HCT116 (cell line): ENCODE measurements around the gene ENPP5. TPM values are rescaled to one million over a fixed set of nuclear protein-coding genes. Genes with fewer than 3 reads are reported as not detected.
A peak's percentile ranks its signal among the peaks of the same experiment; 100 is the strongest.

ENCODE experiments used
- ATAC-seq: fragments of 200-7000 bp; cut with Tn5 transposase; 2 replicates; pipeline ENCODE4 v1.9.1; 2020; ENCODE audit warnings: mild to moderate bottlenecking, moderate library complexity
- BruUV-seq: library from RNA; stranded (reverse); fragments of 400-500 nt; replicated peaks from 2 replicates; lab custom pipeline; 2021; lab: Mats Ljungman, UMichigan
- CTCF ChIA-PET: fragments of 300-600 bp; sonication (Branson Sonifier 250); formaldehyde crosslinking; loops from one replicate; lab custom pipeline; 2021; ENCODE audit warnings: antibody characterized with exemption; lab: Charles Lee
- POLR2A ChIA-PET: fragments of 300-600, 350-600 bp; sonication (Branson Sonifier 250); formaldehyde crosslinking; loops from one replicate; lab custom pipeline; 2021; ENCODE audit warnings: antibody characterized with exemption; lab: Charles Lee
- RAD21 ChIA-PET, 2 experiments: fragments of 300-600 bp; sonication (Branson Sonifier 250); formaldehyde crosslinking; loops; one replicate each; lab custom pipeline; 2023; ENCODE audit warnings: low total read pairs in 2 of 2; ENCODE audit not compliant: uncharacterized antibody in 2 of 2, unreplicated experiment in 2 of 2, low non-redundant PET in 1 of 2; lab: Charles Lee
- DNase-seq: peaks from one replicate; pipeline ENCODE4 v3.0.0-alpha.2; 2010; ENCODE audit warnings: low read depth, low spot score
- H2AFZ ChIP-seq: fragments of 200-600 bp; shearing (Covaris generic), sonication (generic); 2 replicates; pipeline ENCODE4 v1.6.1; 2017; ENCODE audit warnings: low read depth, mixed run types, mixed read lengths, antibody characterized with exemption, low read length; ENCODE audit not compliant: poor library complexity, severe bottlenecking
- H3K27ac ChIP-seq: 2 replicates; pipeline ENCODE4 v1.5.1; 2012; ENCODE audit warnings: low read depth, low read length
- H3K27me3 ChIP-seq: fragments of 200-600 bp; sonication (generic); 2 replicates; pipeline ENCODE4 v1.6.1; 2016; ENCODE audit warnings: mixed run types, low read length, mixed read lengths; ENCODE audit not compliant: insufficient read depth
- H3K36me3 ChIP-seq, 2 experiments: fragments of 200-500 bp in 1 of 2; fragments of 200-600 bp in 1 of 2; sonication (Bioruptor generic) in 1 of 2; sonication (generic) in 1 of 2; 2 replicates each; pipeline versions ENCODE4 v1.5.1 to v1.6.1; 2014 to 2016; ENCODE audit warnings: low read length in 2 of 2, inconsistent platforms in 1 of 2, mixed read lengths in 1 of 2, mixed run types in 1 of 2; ENCODE audit not compliant: insufficient read depth in 2 of 2, control insufficient read depth in 1 of 2
- H3K4me1 ChIP-seq, 2 experiments: fragments of 200-600 bp in 1 of 2; sonication (generic) in 1 of 2; 2 replicates each; pipeline versions ENCODE4 v1.5.1 to v1.6.1; 2012 to 2017; ENCODE audit warnings: low read length in 2 of 2, inconsistent platforms in 1 of 2, mild to moderate bottlenecking in 1 of 2, mixed read lengths in 1 of 2, mixed run types in 1 of 2, moderate library complexity in 1 of 2; ENCODE audit not compliant: insufficient read depth in 2 of 2, control insufficient read depth in 1 of 2
- H3K4me2 ChIP-seq: fragments of 200-600 bp; sonication (generic); 2 replicates; pipeline ENCODE4 v1.6.1; 2017; ENCODE audit warnings: mixed run types, low read length, mixed read lengths
- H3K4me3 ChIP-seq, 2 experiments: fragments of 200-600 bp in 1 of 2; sonication (generic) in 1 of 2; replicated peaks in 1 of 2; 2 replicates each; pipeline ENCODE4 v1.5.1; 2011 to 2016; ENCODE audit warnings: low read length in 2 of 2, control low read depth in 1 of 2, low read depth in 1 of 2, mild to moderate bottlenecking in 1 of 2, mixed read lengths in 1 of 2, mixed run types in 1 of 2
- H3K79me2 ChIP-seq: fragments of 200-600 bp; sonication (generic); 2 replicates; pipeline ENCODE4 v1.6.1; 2017; ENCODE audit warnings: mild to moderate bottlenecking, mixed run types, low read length, moderate library complexity, mixed read lengths; ENCODE audit not compliant: insufficient read depth
- H3K9ac ChIP-seq: fragments of 200-600 bp; sonication (generic); 2 replicates; pipeline ENCODE4 v1.6.1; 2016; ENCODE audit warnings: low read length, mixed read lengths
- H3K9me2 ChIP-seq: fragments of 200-600 bp; sonication (generic), shearing (Covaris generic); 2 replicates; pipeline ENCODE4 v1.6.1; 2017; ENCODE audit warnings: mixed run types, mild to moderate bottlenecking, moderate library complexity; ENCODE audit not compliant: insufficient read depth
- H3K9me3 ChIP-seq, 2 experiments: fragments of 200-500 bp in 1 of 2; fragments of 200-600 bp in 1 of 2; sonication (Bioruptor generic) in 1 of 2; sonication (generic) in 1 of 2; 2 replicates each; pipeline ENCODE4 v1.6.1; 2014 to 2017; ENCODE audit warnings: low read length in 2 of 2, mixed read lengths in 2 of 2, inconsistent platforms in 1 of 2, low read depth in 1 of 2, mild to moderate bottlenecking in 1 of 2, mixed run types in 1 of 2, moderate library complexity in 1 of 2; ENCODE audit not compliant: control insufficient read depth in 1 of 2, insufficient read depth in 1 of 2
- H4K20me1 ChIP-seq: fragments of 200-600 bp; sonication (generic), shearing (Covaris generic); 2 replicates; pipeline ENCODE4 v1.6.1; 2017; ENCODE audit warnings: mixed run types, mild to moderate bottlenecking, moderate library complexity; ENCODE audit not compliant: insufficient read depth
- ATF3 ChIP-seq: IDR thresholded peaks from 2 replicates; pipeline ENCODE4 v1.6.1; 2012
- CEBPB ChIP-seq: IDR thresholded peaks from 2 replicates; pipeline ENCODE4 v1.6.1; 2012; ENCODE audit warnings: low read depth
- ELF1 ChIP-seq: IDR thresholded peaks from 2 replicates; pipeline ENCODE4 v1.6.1; 2012; ENCODE audit warnings: low read depth, borderline replicate concordance
- EZH2phosphoT487 ChIP-seq: fragments of 200-600 bp; IDR thresholded peaks from 2 replicates; pipeline ENCODE4 v1.6.1; 2018; ENCODE audit warnings: antibody characterized with exemption, borderline replicate concordance
- POLR2A ChIP-seq: IDR thresholded peaks from 2 replicates; pipeline ENCODE4 v1.7.0; 2011; ENCODE audit warnings: borderline replicate concordance; ENCODE audit not compliant: insufficient read depth, insufficient read length; ENCODE audit errors: extremely low read depth
- POLR2AphosphoS5 ChIP-seq: IDR thresholded peaks from 2 replicates; pipeline ENCODE4 v1.6.1; 2011; ENCODE audit warnings: mild to moderate bottlenecking, low read depth, low read length, moderate library complexity
- SIN3A ChIP-seq: IDR thresholded peaks from 2 replicates; pipeline ENCODE4 v1.6.1; 2012; ENCODE audit warnings: low read depth
- SP1 ChIP-seq: IDR thresholded peaks from 2 replicates; pipeline ENCODE4 v1.6.1; 2012; ENCODE audit warnings: low read depth
- YY1 ChIP-seq: IDR thresholded peaks from 2 replicates; pipeline ENCODE4 v1.6.1; 2011; ENCODE audit warnings: low read length, low read depth, moderate library complexity, mild to moderate bottlenecking; ENCODE audit not compliant: insufficient replicate concordance; ENCODE audit errors: extremely low read depth
- ZFX ChIP-seq: fragments of 450-650 bp; IDR thresholded peaks from 2 replicates; pipeline ENCODE4 v1.6.1; 2017
- intact Hi-C: fragments of 100-400 bp; cut with micrococcal nuclease; formaldehyde crosslinking; loops from 2 replicates; pipeline ENCODE4 v1.10.0; 2022
- total RNA-seq: library from RNA; stranded (reverse); gene quantifications from one replicate; pipeline ENCODE4 v1.2.1, GENCODE V29; 2021; ENCODE audit not compliant: unreplicated experiment
- TF ChIP-seq, protein P1 (sequence below): IDR thresholded peaks from 2 replicates; pipeline ENCODE4 v1.6.1; 2012; ENCODE audit warnings: low read depth
- TF ChIP-seq, protein P2 (sequence below): IDR thresholded peaks from 2 replicates; pipeline ENCODE4 v1.6.1; 2012
- TF ChIP-seq, protein P3 (sequence below): IDR thresholded peaks from 2 replicates; pipeline ENCODE4 v1.6.1; 2011; ENCODE audit warnings: mild to moderate bottlenecking, low read length, moderate library complexity; ENCODE audit not compliant: insufficient replicate concordance; ENCODE audit errors: extremely low read depth

ENPP5 gene
- total RNA-seq, 1 experiment from 2014 or later: 4.5 TPM

DNA sequence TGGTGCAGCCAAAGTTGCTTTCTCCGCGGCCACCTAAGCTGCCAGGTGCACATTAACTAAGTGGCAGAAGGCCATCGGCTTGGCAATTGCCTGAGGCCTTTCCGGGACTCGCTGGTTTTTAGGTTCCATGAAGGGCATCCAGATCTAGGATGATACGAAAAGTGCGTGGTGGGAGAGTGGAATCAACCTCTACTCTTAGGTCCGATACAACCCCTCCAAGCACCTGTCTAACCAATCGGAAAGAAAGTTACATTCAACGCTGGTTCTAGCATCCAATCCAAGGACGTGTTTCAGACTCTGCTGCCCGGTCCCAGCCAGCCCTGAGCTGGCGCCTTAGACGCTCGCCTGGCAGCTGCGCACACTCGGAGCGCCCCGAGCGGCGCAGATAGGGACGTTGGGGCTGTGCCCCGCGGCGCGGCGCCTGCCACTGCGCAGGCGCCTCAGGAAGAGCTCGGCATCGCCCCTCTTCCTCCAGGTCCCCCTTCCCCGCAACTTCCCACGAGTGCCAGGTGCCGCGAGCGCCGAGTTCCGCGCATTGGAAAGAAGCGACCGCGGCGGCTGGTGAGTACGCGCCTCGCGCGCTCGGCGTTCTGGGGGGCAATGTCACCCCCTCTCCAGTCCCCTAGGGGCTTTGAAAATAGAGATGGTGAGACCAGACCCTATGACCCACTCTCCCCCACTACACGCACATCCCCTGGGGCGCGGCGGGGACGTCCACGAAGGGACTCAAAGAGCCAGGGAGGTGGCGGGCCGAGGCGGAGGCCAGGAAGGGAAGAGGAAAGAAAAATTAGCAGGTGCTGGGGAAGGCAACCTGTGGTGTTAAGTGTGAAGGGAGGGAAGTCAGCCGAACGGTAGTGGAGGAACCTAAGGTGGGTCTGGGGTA, 40.9 kb downstream of the ENPP5 start, which contains the start of gene ENPP4 (continued):
- TF ChIP-seq, protein P1, sequence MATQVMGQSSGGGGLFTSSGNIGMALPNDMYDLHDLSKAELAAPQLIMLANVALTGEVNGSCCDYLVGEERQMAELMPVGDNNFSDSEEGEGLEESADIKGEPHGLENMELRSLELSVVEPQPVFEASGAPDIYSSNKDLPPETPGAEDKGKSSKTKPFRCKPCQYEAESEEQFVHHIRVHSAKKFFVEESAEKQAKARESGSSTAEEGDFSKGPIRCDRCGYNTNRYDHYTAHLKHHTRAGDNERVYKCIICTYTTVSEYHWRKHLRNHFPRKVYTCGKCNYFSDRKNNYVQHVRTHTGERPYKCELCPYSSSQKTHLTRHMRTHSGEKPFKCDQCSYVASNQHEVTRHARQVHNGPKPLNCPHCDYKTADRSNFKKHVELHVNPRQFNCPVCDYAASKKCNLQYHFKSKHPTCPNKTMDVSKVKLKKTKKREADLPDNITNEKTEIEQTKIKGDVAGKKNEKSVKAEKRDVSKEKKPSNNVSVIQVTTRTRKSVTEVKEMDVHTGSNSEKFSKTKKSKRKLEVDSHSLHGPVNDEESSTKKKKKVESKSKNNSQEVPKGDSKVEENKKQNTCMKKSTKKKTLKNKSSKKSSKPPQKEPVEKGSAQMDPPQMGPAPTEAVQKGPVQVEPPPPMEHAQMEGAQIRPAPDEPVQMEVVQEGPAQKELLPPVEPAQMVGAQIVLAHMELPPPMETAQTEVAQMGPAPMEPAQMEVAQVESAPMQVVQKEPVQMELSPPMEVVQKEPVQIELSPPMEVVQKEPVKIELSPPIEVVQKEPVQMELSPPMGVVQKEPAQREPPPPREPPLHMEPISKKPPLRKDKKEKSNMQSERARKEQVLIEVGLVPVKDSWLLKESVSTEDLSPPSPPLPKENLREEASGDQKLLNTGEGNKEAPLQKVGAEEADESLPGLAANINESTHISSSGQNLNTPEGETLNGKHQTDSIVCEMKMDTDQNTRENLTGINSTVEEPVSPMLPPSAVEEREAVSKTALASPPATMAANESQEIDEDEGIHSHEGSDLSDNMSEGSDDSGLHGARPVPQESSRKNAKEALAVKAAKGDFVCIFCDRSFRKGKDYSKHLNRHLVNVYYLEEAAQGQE: no peak
- TF ChIP-seq ZFX (no peak), EZH2phosphoT487 (no peak), SIN3A (no peak)

GRCh38 chr6:46129291-46129628, 41.5 kb downstream of the ENPP5 start:
- peak overlapping the region; percentile 70 for H3K9ac ChIP-seq
- peaks cover 3 to 11% of the 10 kb centered on the region in 2 experiments; a peak in 3 of 4 replicates for H3K4me1 ChIP-seq
- H3K27me3 ChIP-seq: no peaks in the 10 kb centered on the region
- ChIA-PET POLR2A (interaction anchor here (1.4 kb wide), 1 partner anchor 41 kb away, joined by 5 read pairs; the partner anchor contains the start of gene ENPP5), RAD21 (interaction anchor here in 1 of 2 experiments (1.3 kb wide), 1 partner anchor 39 kb away, joined by 3 read pairs; no protein-coding TSS in a partner anchor), CTCF (interaction anchor here (1.0 to 1.9 kb wide), 4 partner anchors 26 to 281 kb away, joined by 3 to 8 read pairs (median 4); no protein-coding TSS in a partner anchor)
- TF ChIP-seq ATF3: no peak
- no peak for TF ChIP-seq CEBPB
- TF ChIP-seq SP1: no peak
- TF ChIP-seq POLR2AphosphoS5: no peak
- TF ChIP-seq ELF1: no peak
- no peak for TF ChIP-seq ZFX
- TF ChIP-seq, protein P2, sequence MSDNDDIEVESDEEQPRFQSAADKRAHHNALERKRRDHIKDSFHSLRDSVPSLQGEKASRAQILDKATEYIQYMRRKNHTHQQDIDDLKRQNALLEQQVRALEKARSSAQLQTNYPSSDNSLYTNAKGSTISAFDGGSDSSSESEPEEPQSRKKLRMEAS: no peak
- no peak for TF ChIP-seq POLR2A
- TF ChIP-seq EZH2phosphoT487: no peak
- TF ChIP-seq SIN3A: no peak
- TF ChIP-seq, protein P3, sequence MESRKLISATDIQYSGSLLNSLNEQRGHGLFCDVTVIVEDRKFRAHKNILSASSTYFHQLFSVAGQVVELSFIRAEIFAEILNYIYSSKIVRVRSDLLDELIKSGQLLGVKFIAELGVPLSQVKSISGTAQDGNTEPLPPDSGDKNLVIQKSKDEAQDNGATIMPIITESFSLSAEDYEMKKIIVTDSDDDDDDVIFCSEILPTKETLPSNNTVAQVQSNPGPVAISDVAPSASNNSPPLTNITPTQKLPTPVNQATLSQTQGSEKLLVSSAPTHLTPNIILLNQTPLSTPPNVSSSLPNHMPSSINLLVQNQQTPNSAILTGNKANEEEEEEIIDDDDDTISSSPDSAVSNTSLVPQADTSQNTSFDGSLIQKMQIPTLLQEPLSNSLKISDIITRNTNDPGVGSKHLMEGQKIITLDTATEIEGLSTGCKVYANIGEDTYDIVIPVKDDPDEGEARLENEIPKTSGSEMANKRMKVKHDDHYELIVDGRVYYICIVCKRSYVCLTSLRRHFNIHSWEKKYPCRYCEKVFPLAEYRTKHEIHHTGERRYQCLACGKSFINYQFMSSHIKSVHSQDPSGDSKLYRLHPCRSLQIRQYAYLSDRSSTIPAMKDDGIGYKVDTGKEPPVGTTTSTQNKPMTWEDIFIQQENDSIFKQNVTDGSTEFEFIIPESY: no peak
- no peak for TF ChIP-seq YY1
- BruUV-seq: TSS peak; percentile 51
- H3K27ac ChIP-seq: no peak overlapping the region
- ATAC-seq: no peak; the same call in 1 of the 2 replicates
- no peaks in the 10 kb centered on the region for H3K36me3 ChIP-seq
- peak overlapping the region; percentile 86 to 92 for H3K4me3 ChIP-seq
- no peaks in the 10 kb centered on the region for H3K9me3 ChIP-seq
- intact Hi-C loops: no loop called here
- H3K9me2 ChIP-seq: no peaks in the 10 kb centered on the region
- peak overlapping the region; percentile 71 for H2AFZ ChIP-seq
- H4K20me1 ChIP-seq: no peaks in the 10 kb centered on the region
- DNase-seq: no peak
- peaks cover 4% of the 10 kb centered on the region for H3K79me2 ChIP-seq
- H3K4me2 ChIP-seq: peak overlapping the region; percentile 78
